ENCODE results near the gene OR4E1. TPM values are rescaled to one million over a fixed set of nuclear protein-coding genes. Genes with fewer than 3 reads are reported as not detected.

The OR4E1 gene
- total and polyA plus RNA-seq, 9 of the 15 experiments (the other 6 are each of a cell fraction or from before 2014, with no cell fraction given), result not detected

DNA sequence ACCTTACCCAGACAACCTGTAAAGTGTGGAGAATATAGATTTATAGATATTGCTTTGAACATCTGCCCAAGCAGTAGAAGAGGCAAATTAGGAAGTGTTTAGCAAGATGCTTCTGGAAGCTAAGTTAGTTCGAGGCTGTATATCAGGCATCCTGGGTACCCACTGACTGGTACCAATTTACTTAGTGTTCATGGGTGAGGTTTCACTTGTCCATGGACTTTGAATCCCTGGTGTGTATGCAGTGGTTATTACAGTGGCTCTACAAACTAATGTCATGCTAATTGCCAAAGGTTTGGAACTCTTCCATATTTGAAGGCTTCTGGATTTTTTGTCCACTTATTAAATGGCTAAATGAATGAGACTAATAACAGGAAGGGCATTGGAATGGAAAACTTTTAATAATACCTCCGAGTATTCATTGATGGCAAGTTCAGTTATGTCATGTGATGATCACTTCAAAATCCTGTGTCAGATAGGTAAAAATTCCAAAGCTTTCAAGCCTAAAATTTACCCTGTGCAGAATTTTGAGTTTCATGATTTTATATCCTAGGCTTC, 20.2 kb downstream of the OR4E1 start, which contains the start of gene OR4E2 (continued):
- TF ChIP-seq RREB1 (CRISPR knock-in tag; IDR thresholded peaks at IDR 0.05), result no peak
- TF ChIP-seq, protein P1, sequence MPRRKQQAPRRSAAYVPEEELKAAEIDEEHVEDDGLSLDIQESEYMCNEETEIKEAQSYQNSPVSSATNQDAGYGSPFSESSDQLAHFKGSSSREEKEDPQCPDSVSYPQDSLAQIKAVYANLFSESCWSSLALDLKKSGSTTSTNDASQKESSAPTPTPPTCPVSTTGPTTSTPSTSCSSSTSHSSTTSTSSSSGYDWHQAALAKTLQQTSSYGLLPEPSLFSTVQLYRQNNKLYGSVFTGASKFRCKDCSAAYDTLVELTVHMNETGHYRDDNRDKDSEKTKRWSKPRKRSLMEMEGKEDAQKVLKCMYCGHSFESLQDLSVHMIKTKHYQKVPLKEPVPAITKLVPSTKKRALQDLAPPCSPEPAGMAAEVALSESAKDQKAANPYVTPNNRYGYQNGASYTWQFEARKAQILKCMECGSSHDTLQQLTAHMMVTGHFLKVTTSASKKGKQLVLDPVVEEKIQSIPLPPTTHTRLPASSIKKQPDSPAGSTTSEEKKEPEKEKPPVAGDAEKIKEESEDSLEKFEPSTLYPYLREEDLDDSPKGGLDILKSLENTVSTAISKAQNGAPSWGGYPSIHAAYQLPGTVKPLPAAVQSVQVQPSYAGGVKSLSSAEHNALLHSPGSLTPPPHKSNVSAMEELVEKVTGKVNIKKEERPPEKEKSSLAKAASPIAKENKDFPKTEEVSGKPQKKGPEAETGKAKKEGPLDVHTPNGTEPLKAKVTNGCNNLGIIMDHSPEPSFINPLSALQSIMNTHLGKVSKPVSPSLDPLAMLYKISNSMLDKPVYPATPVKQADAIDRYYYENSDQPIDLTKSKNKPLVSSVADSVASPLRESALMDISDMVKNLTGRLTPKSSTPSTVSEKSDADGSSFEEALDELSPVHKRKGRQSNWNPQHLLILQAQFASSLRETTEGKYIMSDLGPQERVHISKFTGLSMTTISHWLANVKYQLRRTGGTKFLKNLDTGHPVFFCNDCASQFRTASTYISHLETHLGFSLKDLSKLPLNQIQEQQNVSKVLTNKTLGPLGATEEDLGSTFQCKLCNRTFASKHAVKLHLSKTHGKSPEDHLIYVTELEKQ (CRISPR knock-in tag; IDR thresholded peaks at IDR 0.05), result no peak
- no peak for TF ChIP-seq FOS (IDR thresholded peaks at IDR 0.05; ENCODE audit: extremely low read depth, insufficient read length)
- no peak for TF ChIP-seq CEBPG (CRISPR knock-in tag; IDR thresholded peaks at IDR 0.05)
- TF ChIP-seq CEBPG (tag; conservative IDR thresholded peaks at IDR 0.05 in 1 of 2, IDR thresholded peaks at IDR 0.05 in 1 of 2), result no peak
- no peak for TF ChIP-seq NR3C1 (CRISPR knock-in tag; IDR thresholded peaks at IDR 0.05)
- no peak for TF ChIP-seq TAF9B (IDR thresholded peaks at IDR 0.05; ENCODE audit: partially characterized antibody)

Data from K562 (cell line).